Brain microvascular endothelial cell (primary cell): ENCODE results near the gene DDX52.
"Not testable (repeated sequence)": the region's sequence is repeated elsewhere in the genome, so short reads cannot be mapped to it uniquely, and the experiment has no call there.

Experiments
- DNase-seq: peaks from one replicate; pipeline ENCODE4 v3.0.0-alpha.2; 2020
- H3K27ac ChIP-seq: fragments of 250-450 bp; sonication (Bioruptor Pico); 2 replicates; pipeline ENCODE4 v1.5.1; 2020; ENCODE audit warnings: mild to moderate bottlenecking, moderate library complexity
- H3K27me3 ChIP-seq: fragments of 250-450 bp; sonication (Bioruptor Pico); replicated peaks from 2 replicates; pipeline ENCODE4 v1.5.1; 2020; ENCODE audit warnings: mild to moderate bottlenecking
- H3K36me3 ChIP-seq: fragments of 250-450 bp; sonication (Bioruptor Pico); replicated peaks from 2 replicates; pipeline ENCODE4 v1.5.1; 2020; ENCODE audit warnings: mild to moderate bottlenecking
- H3K4me3 ChIP-seq: 2 replicates; pipeline ENCODE4 v1.5.1; 2011; ENCODE audit warnings: low read depth, mild to moderate bottlenecking, control low read depth, low read length, moderate library complexity
- CTCF ChIP-seq: IDR thresholded peaks from 2 replicates; pipeline ENCODE4 v1.5.1; 2011; ENCODE audit warnings: low read depth, mild to moderate bottlenecking, moderate library complexity, low read length, control low read depth, inconsistent platforms; ENCODE audit errors: missing control alignments
- in situ Hi-C: cut with HindIII; loops from 2 replicates; pipeline ENCODE4 v1.10.0; 2017; ENCODE audit warnings: low sequenced_read_pairs, low pct_ligation_motif_present

DDX52 gene

GRCh38 chr17:37643118-37643766 is at the start of gene DDX52:
Gene DDX52, minus strand, starts transcription at chr17:37643446. Its CDS starts 26 bp downstream, at chr17:37643420.
- Histone ChIP-seq H3K27me3 (no peaks in the 10 kb centered on the region), H3K27ac (peak within 1 kb of the TSS; percentile 80), H3K4me3 (peak within 1 kb of the TSS; percentile 91), H3K36me3 (peaks cover 15% of the 10 kb centered on the region)
- peak; percentile 87 for DNase-seq
- TF ChIP-seq CTCF = peak; percentile 18
- in situ Hi-C loops = no loop called here

GRCh38 chr17:37691807-37692206 is 48.6 kb upstream of the DDX52 start:
- H3K27me3 ChIP-seq = no peaks in the 10 kb centered on the region
- no peak for TF ChIP-seq CTCF
- no peak for DNase-seq
- H3K36me3 ChIP-seq = no peaks in the 10 kb centered on the region
- no peak overlapping the region for H3K27ac ChIP-seq
- H3K4me3 ChIP-seq = no peak overlapping the region
- in situ Hi-C loops = no loop called here

DNA sequence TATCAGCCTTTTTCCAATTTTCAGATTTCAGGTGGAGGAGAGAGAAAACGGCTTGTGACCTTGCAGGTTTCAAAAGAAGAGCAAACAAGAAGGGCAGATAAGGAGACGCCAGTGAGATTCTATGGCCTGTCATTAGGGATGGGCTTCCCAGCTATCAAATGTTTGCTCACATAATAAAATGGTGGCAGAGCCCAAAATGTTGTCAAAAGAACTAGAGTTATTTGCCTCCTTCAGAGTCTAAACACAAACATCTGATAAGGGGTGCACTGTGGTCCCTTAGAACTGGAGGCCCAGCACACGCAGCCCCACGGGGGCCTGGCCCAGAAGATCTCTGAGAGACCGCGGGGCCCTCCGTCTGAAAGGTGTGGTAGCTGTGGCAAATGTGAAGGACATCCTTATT is 46.1 kb upstream of the DDX52 start:
- no peak overlapping the region for H3K27ac ChIP-seq
- no peak for TF ChIP-seq CTCF
- no peak overlapping the region for H3K4me3 ChIP-seq
- no peaks in the 10 kb centered on the region for H3K27me3 ChIP-seq
- H3K36me3 ChIP-seq = no peaks in the 10 kb centered on the region
- DNase-seq = no peak
- in situ Hi-C loops = no loop called here

DNA sequence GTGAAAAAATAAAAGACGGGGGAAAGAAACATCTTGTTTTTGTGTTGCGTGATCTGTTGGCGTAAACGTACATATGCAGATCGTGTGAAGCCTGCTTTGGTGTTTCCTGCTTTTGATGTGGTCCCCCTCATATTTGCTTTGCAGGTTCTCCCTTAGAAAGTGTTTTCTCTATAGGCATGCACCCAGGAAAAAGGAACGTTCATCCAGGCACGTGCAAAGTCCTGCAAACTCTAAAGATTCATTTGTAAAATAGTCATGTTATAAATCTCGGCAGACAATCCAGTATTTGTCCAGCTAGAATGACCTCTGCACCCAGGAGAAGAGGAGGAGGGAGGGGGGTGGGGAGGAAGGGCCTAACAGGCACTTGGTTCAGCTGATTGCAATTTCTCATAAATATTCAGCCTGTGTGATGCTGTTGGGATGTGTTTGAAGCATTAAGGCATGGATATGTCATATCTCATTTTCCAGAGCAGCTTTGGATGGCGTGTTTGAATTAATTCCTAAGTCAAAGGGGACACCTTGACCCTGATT is 40.3 kb upstream of the DDX52 start:
- Histone ChIP-seq H3K4me3 (no peak overlapping the region), H3K36me3 (no peaks in the 10 kb centered on the region), H3K27me3 (no peaks in the 10 kb centered on the region), H3K27ac (no peak overlapping the region)
- in situ Hi-C loops = no loop called here
- DNase-seq = no peak
- no peak for TF ChIP-seq CTCF

GRCh38 chr17:37682007-37682406 is 38.8 kb upstream of the DDX52 start:
- no peak for TF ChIP-seq CTCF
- no peaks in the 10 kb centered on the region for H3K36me3 ChIP-seq
- in situ Hi-C loops = no loop called here
- DNase-seq = no peak
- no peak overlapping the region for H3K27ac ChIP-seq
- no peak overlapping the region for H3K4me3 ChIP-seq
- no peaks in the 10 kb centered on the region for H3K27me3 ChIP-seq

DNA sequence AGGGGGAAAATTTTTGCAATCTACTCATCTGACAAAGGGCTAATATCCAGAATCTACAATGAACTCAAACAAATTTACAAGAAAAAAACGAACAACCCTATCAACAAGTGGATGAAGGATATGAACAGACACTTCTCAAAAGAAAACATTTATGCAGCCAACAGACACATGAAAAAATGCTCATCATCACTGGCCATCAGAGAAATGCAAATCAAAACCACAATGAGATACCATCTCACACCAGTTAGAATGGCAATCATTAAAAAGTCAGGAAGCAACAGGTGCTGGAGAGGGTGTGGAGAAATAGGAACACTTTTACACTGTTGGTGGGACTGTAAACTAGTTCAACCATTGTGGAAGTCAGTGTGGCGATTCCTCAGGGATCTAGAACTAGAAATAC is 36.7 kb upstream of the DDX52 start:
- H3K27ac ChIP-seq, H3K27me3 ChIP-seq, in situ Hi-C loops, H3K4me3 ChIP-seq, H3K36me3 ChIP-seq, DNase-seq: not testable (repeated sequence)
